GM12891 (cell line): ENCODE data around the gene ZNF317.
A peak's percentile ranks its signal among the peaks of the same experiment; 100 is the strongest.

Source experiments
- DNase-seq: peaks from one replicate; pipeline ENCODE4 v3.0.0; 2011; ENCODE audit warnings: low spot score; ENCODE audit not compliant: insufficient read length
- FAIRE-seq: peaks from 2 replicates; lab custom pipeline; 2011; peaks lifted over from hg19 to GRCh38; lab: Jason Lieb, UNC
- PAX5 ChIP-seq: IDR thresholded peaks from 2 replicates; pipeline ENCODE4 v1.6.1; 2011; ENCODE audit warnings: low read length, moderate library complexity, mild to moderate bottlenecking; ENCODE audit not compliant: insufficient read depth, severe bottlenecking
- POLR2A ChIP-seq: IDR thresholded peaks from 2 replicates; pipeline ENCODE4 v1.6.1; 2011; ENCODE audit warnings: low read depth, low read length, control low read depth
- POLR2AphosphoS5 ChIP-seq: IDR thresholded peaks from 2 replicates; pipeline ENCODE4 v1.6.1; 2011; ENCODE audit warnings: low read depth, low read length, control low read depth
- POU2F2 ChIP-seq: IDR thresholded peaks from 2 replicates; pipeline ENCODE4 v1.6.1; 2011; ENCODE audit warnings: low read depth, mild to moderate bottlenecking, control low read depth, low read length, moderate library complexity
- SPI1 ChIP-seq: IDR thresholded peaks from 2 replicates; pipeline ENCODE4 v1.6.1; 2011; ENCODE audit warnings: low read depth, low read length, control low read depth
- TAF1 ChIP-seq: IDR thresholded peaks from 2 replicates; pipeline ENCODE4 v1.6.1; 2011; ENCODE audit warnings: low read depth, low read length, control low read depth

Gene ZNF317

DNA sequence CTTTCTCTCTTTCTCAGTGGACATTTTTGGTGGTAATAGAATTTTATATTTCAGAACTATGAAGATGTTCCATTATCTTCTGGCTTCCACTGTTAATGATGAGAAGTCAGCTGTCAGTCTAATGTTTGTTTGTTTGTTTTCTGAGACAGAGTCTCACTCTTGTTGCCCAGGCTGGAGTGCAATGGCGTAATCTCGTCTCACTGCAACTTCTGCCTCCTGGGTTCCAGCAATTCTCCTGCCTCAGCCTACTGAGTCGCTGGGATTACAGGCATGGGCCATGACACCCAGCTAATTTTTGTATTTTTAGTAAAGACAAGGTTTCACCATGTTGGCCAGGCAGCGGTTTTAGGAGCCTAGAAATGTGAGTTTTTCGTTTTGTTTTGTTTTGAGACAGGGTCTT lies 4.7 kb downstream of the ZNF317 start:
- no peak for FAIRE-seq
- no peak for TF ChIP-seq SPI1
- TF ChIP-seq POU2F2: no peak
- TF ChIP-seq POLR2AphosphoS5: no peak
- TF ChIP-seq TAF1: no peak
- no peak for TF ChIP-seq PAX5
- TF ChIP-seq POLR2A: no peak
- DNase-seq: no peak

DNA sequence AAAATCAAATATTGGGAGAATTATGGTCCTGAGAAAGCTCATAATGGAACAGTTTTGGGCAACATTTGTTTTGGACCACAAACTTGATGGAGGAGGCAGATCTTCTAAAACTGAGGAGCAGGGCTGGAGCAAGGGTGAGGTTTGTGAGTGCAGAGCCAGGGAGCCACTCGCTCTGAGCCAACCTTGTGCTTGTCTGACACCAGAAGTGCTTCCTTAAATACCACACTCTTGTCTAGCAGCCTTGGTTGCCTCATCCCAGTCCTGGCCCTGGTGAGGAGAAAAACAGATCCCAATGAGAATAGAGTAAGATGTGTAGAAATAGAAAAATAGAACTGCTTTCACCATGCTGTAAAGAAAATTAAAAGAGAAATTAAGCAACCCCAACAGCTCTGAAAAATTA lies 6.7 kb downstream of the ZNF317 start:
- FAIRE-seq (no peak), DNase-seq (no peak)
- TF ChIP-seq PAX5 (no peak), POU2F2 (no peak), SPI1 (no peak), POLR2AphosphoS5 (no peak), TAF1 (no peak), POLR2A (no peak)

DNA sequence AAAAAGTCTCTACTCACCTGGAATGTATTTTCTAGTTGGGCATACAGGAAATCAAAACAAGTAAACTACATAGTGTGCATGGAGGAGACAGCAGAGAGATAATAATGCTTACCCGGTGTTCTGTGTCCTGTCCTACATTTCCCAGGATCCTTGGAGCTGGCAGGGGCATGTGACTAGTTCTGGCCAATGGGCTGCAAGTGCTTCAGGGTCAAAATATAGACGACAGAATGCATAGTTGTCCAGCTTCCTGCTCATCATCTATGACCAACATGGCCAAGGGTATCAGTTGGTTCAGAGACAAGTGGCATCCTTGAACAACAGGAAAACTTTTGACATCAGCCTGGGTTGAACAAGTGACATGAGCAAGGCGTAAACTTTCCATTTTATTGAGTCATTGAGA lies 8.5 kb downstream of the ZNF317 start:
- TF ChIP-seq POU2F2 (no peak), TAF1 (no peak), PAX5 (no peak), SPI1 (no peak), POLR2AphosphoS5 (no peak), POLR2A (no peak)
- DNase-seq: no peak
- FAIRE-seq: no peak

DNA sequence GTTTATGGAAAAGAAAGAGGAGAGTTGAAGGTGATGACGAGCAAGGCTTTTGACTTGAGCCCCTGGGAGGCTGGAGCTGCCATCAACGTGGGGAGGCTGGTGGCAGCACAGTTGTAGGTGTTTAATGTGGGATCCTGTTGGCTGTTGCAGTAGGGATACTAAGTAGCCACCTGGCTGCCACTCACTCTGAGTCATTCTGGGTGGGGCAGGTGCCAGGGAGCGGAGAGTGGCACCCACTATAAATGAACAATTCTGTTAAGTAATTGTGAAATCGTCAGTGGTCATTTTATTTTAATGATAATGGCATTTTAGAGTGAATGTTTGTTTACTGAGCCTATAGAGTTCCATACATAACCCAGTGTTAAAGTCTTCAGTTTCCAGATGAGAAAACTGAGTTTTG lies 9.8 kb downstream of the ZNF317 start:
- no peak for DNase-seq
- no peak for FAIRE-seq
- TF ChIP-seq POLR2A (no peak), POLR2AphosphoS5 (no peak), POU2F2 (no peak), SPI1 (no peak), TAF1 (no peak), PAX5 (no peak)

DNA sequence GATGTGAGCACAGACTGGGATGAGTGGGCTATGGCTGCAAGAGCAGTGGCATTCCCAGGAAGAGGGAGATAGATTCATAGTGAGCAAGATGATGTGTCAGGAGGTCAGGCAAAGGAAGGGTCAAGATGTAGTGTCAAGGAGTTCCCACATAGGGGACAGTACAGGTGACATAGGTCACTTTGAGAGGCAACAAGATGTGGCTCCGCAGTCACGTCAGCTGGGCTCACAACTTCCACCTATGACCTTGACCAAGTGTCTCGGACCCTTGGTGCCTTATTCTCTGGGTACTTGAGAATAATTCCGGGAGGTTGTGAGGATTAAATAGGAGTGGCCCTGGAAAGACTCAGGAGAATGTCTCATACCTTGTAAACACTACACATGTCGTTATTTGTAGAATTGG lies 10.5 kb downstream of the ZNF317 start:
- TF ChIP-seq POU2F2: no peak
- DNase-seq (no peak), FAIRE-seq (no peak)

DNA sequence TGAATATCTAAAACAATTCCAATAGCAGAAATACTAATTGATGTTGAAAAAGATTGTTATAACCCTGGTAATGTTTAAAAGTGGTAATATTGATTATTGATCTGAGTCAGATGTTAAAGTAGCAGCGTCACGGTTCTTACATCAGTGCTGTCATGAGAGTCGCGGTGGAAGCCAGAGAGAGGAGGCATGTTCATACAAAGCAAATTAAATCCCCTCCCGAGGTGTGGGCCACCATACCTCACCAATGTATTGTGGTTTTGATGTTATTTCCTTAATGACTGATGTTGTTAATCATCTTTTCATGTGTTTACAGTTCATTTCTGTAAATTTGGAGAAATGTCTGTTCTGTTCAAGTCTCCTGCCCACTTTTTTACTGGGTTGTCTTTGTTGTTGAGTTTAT lies 11.2 kb downstream of the ZNF317 start:
- no peak for FAIRE-seq
- DNase-seq: no peak
- no peak for TF ChIP-seq POU2F2
- TF ChIP-seq PAX5: no peak
- no peak for TF ChIP-seq SPI1
- TF ChIP-seq POLR2A: no peak

DNA sequence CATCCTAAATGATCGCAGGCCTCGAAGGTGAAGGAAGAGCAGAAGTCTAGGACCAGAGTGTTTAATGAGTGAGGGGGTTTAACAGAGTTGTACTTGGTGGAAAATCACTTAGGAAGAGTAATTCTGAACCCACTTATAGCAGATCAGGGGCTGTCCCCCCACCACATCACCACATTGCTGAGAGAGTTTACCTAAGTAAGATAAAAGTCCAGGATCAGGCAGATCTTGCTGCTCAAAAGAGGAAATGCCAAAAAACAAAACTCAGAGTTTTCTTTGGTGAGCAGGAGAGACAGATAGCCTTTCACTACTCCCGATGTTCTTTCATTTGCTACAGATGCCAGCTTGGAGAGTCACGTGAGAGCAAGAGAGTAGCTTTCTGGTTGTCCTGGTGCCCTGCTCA lies 15.4 kb downstream of the ZNF317 start:
- FAIRE-seq (no peak), DNase-seq (no peak)
- TF ChIP-seq SPI1 (peak; percentile 60), PAX5 (no peak), POLR2AphosphoS5 (no peak), POLR2A (no peak), POU2F2 (no peak)

DNA sequence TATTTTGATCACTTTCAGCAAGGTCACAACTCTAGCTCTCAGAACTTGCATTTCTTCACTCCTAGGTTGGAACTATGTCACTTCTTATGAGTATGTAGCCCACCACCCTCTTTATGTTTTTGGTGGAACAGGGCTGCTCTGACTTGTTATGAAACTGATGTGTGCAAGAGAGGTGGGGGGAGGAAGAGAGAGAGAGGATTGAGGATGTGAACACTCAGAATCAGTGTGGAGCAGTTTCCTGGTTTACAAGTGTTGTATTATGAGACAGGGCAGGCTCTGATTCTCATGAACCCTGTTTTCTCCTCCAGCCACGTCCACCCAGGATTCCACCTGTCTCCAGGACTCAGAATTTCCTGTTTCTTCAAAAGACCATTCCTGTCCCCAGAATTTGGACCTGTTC lies 16.1 kb downstream of the ZNF317 start:
- TF ChIP-seq SPI1 (peak; percentile 44; the same call in 1 of the 2 replicates), TAF1 (no peak)
- FAIRE-seq: peak; percentile 52
- no peak for DNase-seq

DNA sequence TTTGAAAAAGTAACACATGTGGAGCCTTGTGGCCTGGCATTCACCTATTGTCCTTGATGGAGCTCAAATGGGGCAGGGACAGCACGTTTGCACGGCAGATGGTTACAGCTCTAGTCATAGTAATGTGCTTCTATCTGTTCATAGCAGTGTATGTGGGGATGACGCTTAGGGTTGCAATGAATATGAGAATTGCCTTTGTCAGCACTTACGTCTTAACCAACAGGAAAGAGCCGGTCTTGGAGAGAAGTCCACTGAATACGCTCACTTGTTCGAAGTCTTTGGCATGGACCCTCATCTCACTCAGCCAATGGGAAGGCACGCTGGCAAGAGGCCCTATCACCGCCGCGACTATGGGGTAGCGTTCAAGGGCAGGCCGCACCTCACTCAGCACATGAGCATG lies 19.7 kb downstream of the ZNF317 start:
- no peak for FAIRE-seq
- TF ChIP-seq TAF1: no peak
- TF ChIP-seq SPI1: no peak
- no peak for TF ChIP-seq POU2F2
- TF ChIP-seq POLR2AphosphoS5: no peak
- TF ChIP-seq PAX5: no peak
- no peak for TF ChIP-seq POLR2A

DNA sequence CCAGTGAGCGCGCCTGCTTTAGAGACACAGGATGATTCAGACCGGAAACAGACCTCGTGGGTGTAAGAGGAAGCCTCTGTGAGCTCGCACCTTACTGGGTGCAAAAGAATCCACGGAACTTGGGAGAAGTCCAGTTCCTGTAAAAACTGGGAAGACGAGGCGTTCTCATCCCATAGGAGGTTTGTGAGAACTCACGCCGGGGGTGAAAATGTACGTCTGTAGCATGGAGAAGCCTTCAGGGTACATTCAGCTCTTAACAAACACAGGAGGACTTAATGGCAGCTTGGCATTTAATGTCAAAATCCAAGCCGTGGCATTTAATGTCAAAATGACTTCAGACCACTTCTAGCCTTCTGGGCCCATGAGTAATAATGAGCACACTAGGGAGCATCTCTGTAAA lies 21.2 kb downstream of the ZNF317 start:
- DNase-seq (no peak), FAIRE-seq (no peak)
- TF ChIP-seq POLR2A (no peak), TAF1 (no peak), POLR2AphosphoS5 (no peak), POU2F2 (no peak), PAX5 (no peak), SPI1 (no peak)

More for the DNA sequence above, 19.7 kb downstream of the ZNF317 start:
- DNase-seq: no peak

DNA sequence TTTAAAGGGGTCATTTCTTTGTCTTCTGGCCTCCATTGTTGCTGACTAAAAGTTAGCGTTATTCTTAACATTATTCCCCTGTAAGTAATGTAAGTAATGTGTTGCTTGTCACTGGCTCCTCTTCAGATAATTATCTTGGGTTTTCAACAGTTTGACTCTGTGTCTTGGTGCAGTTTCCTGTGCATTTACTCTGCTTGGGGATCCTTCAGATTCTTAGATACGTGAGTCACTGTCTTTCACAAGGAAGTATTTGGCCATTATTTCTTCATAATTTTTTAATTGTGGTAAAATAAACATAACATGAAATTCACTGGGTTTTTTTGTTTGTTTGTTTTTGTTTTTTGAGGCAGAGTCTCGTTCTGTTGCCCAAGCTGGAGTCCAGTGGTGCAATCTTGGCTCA lies 25.1 kb downstream of the ZNF317 start:
- TF ChIP-seq POLR2AphosphoS5 (no peak), PAX5 (no peak), POLR2A (no peak), TAF1 (no peak), SPI1 (no peak), POU2F2 (no peak)
- FAIRE-seq (no peak), DNase-seq (no peak)
